NT2/D1 (cell line): ENCODE measurements around the gene TTC23.

Source experiments
- SUZ12 ChIP-seq: IDR thresholded peaks from 2 replicates; pipeline ENCODE4 v1.6.1; 2011; ENCODE audit not compliant: insufficient read length, insufficient read depth; ENCODE audit errors: extremely low read depth
- YY1 ChIP-seq: IDR thresholded peaks from 2 replicates; pipeline ENCODE4 v1.6.1; 2011; ENCODE audit not compliant: insufficient read length, insufficient read depth
- ZNF274 ChIP-seq: IDR thresholded peaks from 2 replicates; pipeline ENCODE4 v1.6.1; 2011; ENCODE audit warnings: mild to moderate bottlenecking, low read depth, low read length

- TF ChIP-seq SUZ12: no peak
- TF ChIP-seq ZNF274: no peak
- no peak for TF ChIP-seq YY1
These were observed 36.1 kb downstream of the TTC23 start for GRCh38 chr15:99213187-99213811.
